IMR-90 (cell line): ENCODE data around the gene SDHB. TPM values are rescaled to one million over a fixed set of nuclear protein-coding genes. Genes with fewer than 3 reads are reported as not detected.

Experiments
- ATAC-seq: fragments of 200-7000 bp; cut with Tn5 transposase; 2 replicates; pipeline ENCODE4 v1.9.1; 2020; ENCODE audit warnings: low read depth, mild to moderate bottlenecking, moderate library complexity
- BruUV-seq: library from RNA; stranded (reverse); fragments of 400-500 nt; replicated peaks from 2 replicates; lab custom pipeline; 2021; lab: Mats Ljungman, UMichigan
- CTCF ChIA-PET: fragments of 300-600 bp; formaldehyde crosslinking; extraction: SDS; loops from one replicate; lab custom pipeline; 2021; ENCODE audit warnings: antibody characterized with exemption; lab: Yijun Ruan, JAX
- POLR2A ChIA-PET: fragments of 300-600 bp; sonication (Branson Sonifier 250); formaldehyde crosslinking; loops from one replicate; lab custom pipeline; 2022; ENCODE audit warnings: antibody characterized with exemption; ENCODE audit not compliant: unreplicated experiment; lab: Charles Lee
- DNase-seq: peaks from one replicate; pipeline ENCODE4 v3.0.0; 2013
- H2AFZ ChIP-seq: replicated peaks from 2 replicates; pipeline ENCODE3; 2013; ENCODE audit warnings: low read length, mild to moderate bottlenecking; ENCODE audit not compliant: poor library complexity
- H2AK5ac ChIP-seq: 2 replicates; pipeline ENCODE4 v1.6.1; 2013; ENCODE audit warnings: low read depth, low read length, inconsistent platforms
- H2AK9ac ChIP-seq: replicated peaks from 2 replicates; pipeline ENCODE3; 2013; ENCODE audit warnings: mild to moderate bottlenecking, low read depth, low read length, moderate library complexity; ENCODE audit not compliant: poor library complexity
- H2BK120ac ChIP-seq: 2 replicates; pipeline ENCODE4 v1.6.1; 2013; ENCODE audit warnings: low read depth, low read length, inconsistent platforms
- H2BK15ac ChIP-seq: 3 replicates; pipeline ENCODE4 v1.6.1; 2013; ENCODE audit warnings: low read depth, low read length, inconsistent platforms
- H2BK20ac ChIP-seq: 2 replicates; pipeline ENCODE4 v1.6.1; 2013; ENCODE audit warnings: low read depth, mild to moderate bottlenecking, inconsistent platforms, low read length, moderate library complexity
- H2BK5ac ChIP-seq: 2 replicates; pipeline ENCODE4 v1.6.1; 2013; ENCODE audit warnings: mild to moderate bottlenecking, low read depth, low read length, inconsistent platforms; ENCODE audit not compliant: poor library complexity, severe bottlenecking
- H3K14ac ChIP-seq: replicated peaks from 2 replicates; pipeline ENCODE4 v1.6.1; 2013; ENCODE audit warnings: low read depth, low read length, inconsistent platforms
- H3K18ac ChIP-seq: 2 replicates; pipeline ENCODE4 v1.6.1; 2013; ENCODE audit warnings: low read depth, low read length, control low read depth
- H3K23ac ChIP-seq: 2 replicates; pipeline ENCODE4 v1.6.1; 2013; ENCODE audit warnings: low read depth, low read length, inconsistent platforms
- H3K27ac ChIP-seq: 2 replicates; pipeline ENCODE4 v1.5.1; 2013; ENCODE audit warnings: mild to moderate bottlenecking, control low read depth, low read length; ENCODE audit not compliant: insufficient read depth
- H3K27me3 ChIP-seq: 2 replicates; pipeline ENCODE4 v1.6.1; 2013; ENCODE audit warnings: low read length; ENCODE audit not compliant: control insufficient read depth, insufficient read depth
- H3K36me3 ChIP-seq: 2 replicates; pipeline ENCODE4 v1.6.1; 2013; ENCODE audit warnings: low read length, mixed read lengths; ENCODE audit not compliant: control insufficient read depth, insufficient read depth
- H3K4ac ChIP-seq: 2 replicates; pipeline ENCODE4 v1.6.1; 2013; ENCODE audit warnings: low read depth, low read length, inconsistent platforms
- H3K4me1 ChIP-seq: 2 replicates; pipeline ENCODE4 v1.6.1; 2013; ENCODE audit warnings: low read length, mixed read lengths; ENCODE audit not compliant: control insufficient read depth, insufficient read depth
- H3K4me2 ChIP-seq: 2 replicates; pipeline ENCODE4 v1.6.1; 2013; ENCODE audit warnings: low read depth, mild to moderate bottlenecking, control low read depth, low read length, moderate library complexity
- H3K4me3 ChIP-seq: 2 replicates; pipeline ENCODE4 v1.5.1; 2013; ENCODE audit warnings: low read depth, mild to moderate bottlenecking, control low read depth, low read length, moderate library complexity; ENCODE audit not compliant: insufficient read depth
- H3K56ac ChIP-seq: 2 replicates; pipeline ENCODE4 v1.6.1; 2013; ENCODE audit warnings: low read length, inconsistent platforms; ENCODE audit not compliant: insufficient read depth; ENCODE audit errors: extremely low read depth
- H3K79me1 ChIP-seq, 2 experiments: 2 replicates each; pipeline ENCODE4 v1.6.1; 2013; ENCODE audit warnings: low read length in 2 of 2, inconsistent platforms in 1 of 2, low read depth in 1 of 2
- H3K9ac ChIP-seq: 2 replicates; pipeline ENCODE4 v1.6.1; 2013; ENCODE audit warnings: low read depth, low read length, control low read depth
- H3K9me1 ChIP-seq: 2 replicates; pipeline ENCODE4 v1.6.1; 2013; ENCODE audit warnings: low read length, inconsistent platforms; ENCODE audit not compliant: insufficient read depth
- H3K9me3 ChIP-seq: 2 replicates; pipeline ENCODE4 v1.6.1; 2013; ENCODE audit warnings: low read length; ENCODE audit not compliant: control insufficient read depth, insufficient read depth
- H4K20me1 ChIP-seq: 2 replicates; pipeline ENCODE4 v1.6.1; 2013; ENCODE audit warnings: low read length, inconsistent platforms; ENCODE audit not compliant: insufficient read depth
- H4K5ac ChIP-seq: 2 replicates; pipeline ENCODE4 v1.6.1; 2013; ENCODE audit warnings: mild to moderate bottlenecking, low read depth, low read length, control low read depth
- H4K8ac ChIP-seq, 2 experiments: 2 replicates each; pipeline ENCODE4 v1.6.1; 2013; ENCODE audit warnings: low read depth in 2 of 2, low read length in 2 of 2, control low read depth in 1 of 2, inconsistent platforms in 1 of 2
- H4K91ac ChIP-seq: 2 replicates; pipeline ENCODE4 v1.6.1; 2013; ENCODE audit warnings: low read depth, low read length, inconsistent platforms; ENCODE audit not compliant: insufficient read depth
- BHLHE40 ChIP-seq: fragments of 150-350 bp; IDR thresholded peaks from 2 replicates; pipeline ENCODE4 v1.6.1; 2016; ENCODE audit warnings: mild to moderate bottlenecking, low read depth, low read length
- CHD1 ChIP-seq: IDR thresholded peaks from 2 replicates; pipeline ENCODE4 v1.6.1; 2012; ENCODE audit warnings: low read depth, low read length, improper control_type of control experiment
- MAFK ChIP-seq: IDR thresholded peaks from 2 replicates; pipeline ENCODE4 v1.6.1; 2012; ENCODE audit warnings: low read depth, low read length, improper control_type of control experiment
- MAZ ChIP-seq: IDR thresholded peaks from 2 replicates; pipeline ENCODE4 v1.6.1; 2012; ENCODE audit warnings: low read depth, mild to moderate bottlenecking, low read length, improper control_type of control experiment, moderate library complexity, borderline replicate concordance
- NFE2L2 ChIP-seq: fragments of 150-350 bp; IDR thresholded peaks from 2 replicates; pipeline ENCODE4 v1.6.1; 2016; ENCODE audit warnings: low read depth, mild to moderate bottlenecking, low read length
- RAD21 ChIP-seq: IDR thresholded peaks from 2 replicates; pipeline ENCODE4 v1.6.1; 2012; ENCODE audit warnings: low read length, improper control_type of control experiment
- RCOR1 ChIP-seq: IDR thresholded peaks from 2 replicates; pipeline ENCODE4 v1.6.1; 2012; ENCODE audit warnings: mild to moderate bottlenecking, low read length, improper control_type of control experiment; ENCODE audit not compliant: insufficient replicate concordance
- SMC3 ChIP-seq: fragments of 150-350 bp; IDR thresholded peaks from 2 replicates; pipeline ENCODE4 v1.6.1; 2016; ENCODE audit warnings: low read depth, mild to moderate bottlenecking, antibody characterized with exemption, low read length, moderate library complexity
- WGBS, 2 experiments: methylation state at CpG; one replicate each; pipeline versions ENCODE4 v1.1.5 to v1.1.7; 2013; ENCODE audit warnings: missing lambda C conversion rate in 2 of 2; ENCODE audit not compliant: insufficient read length in 1 of 2; ENCODE audit errors: extremely low coverage in 2 of 2; 5-methylcytosine and 5-hydroxymethylcytosine counted together
- dilution Hi-C: fragments of 300-500 bp; cut with HindIII; formaldehyde crosslinking; loops from one replicate; pipeline ENCODE4 v1.14.3; 2018; ENCODE audit warnings: low sequenced_read_pairs; ENCODE audit not compliant: unreplicated experiment
- in situ Hi-C: fragments of 300-500 bp; cut with MboI; formaldehyde crosslinking; loops from 3 replicates; pipeline ENCODE4 v1.14.3; 2019; ENCODE audit warnings: low sequenced_read_pairs, inconsistent platforms, mixed read lengths
- intact Hi-C: fragments of 100-400 bp; cut with micrococcal nuclease; formaldehyde crosslinking; loops from 2 replicates; pipeline ENCODE4 v1.10.0; 2022
- polyA plus RNA-seq, 3 experiments: library from polyadenylated mRNA; depleted of rRNA; stranded (reverse); fragments of >200 nt; gene quantifications; 2 replicates each; pipeline ENCODE4 v1.2.3, GENCODE V29; 2012; ENCODE audit warnings: low replicate concordance in 1 of 3
- total RNA-seq: library from RNA; depleted of rRNA; stranded (reverse); fragments of >200 nt; gene quantifications from 2 replicates; pipeline ENCODE4 v1.2.3, GENCODE V29; 2012
- TF ChIP-seq, protein P1 (sequence below): fragments of 150-350 bp; IDR thresholded peaks from 2 replicates; pipeline ENCODE4 v1.6.1; 2017; ENCODE audit warnings: mild to moderate bottlenecking, antibody characterized with exemption, low read length, low read depth
- TF ChIP-seq, protein P2 (sequence below): fragments of 150-350 bp; IDR thresholded peaks from 2 replicates; pipeline ENCODE4 v1.6.1; 2016; ENCODE audit warnings: low read depth, mild to moderate bottlenecking, low read length, moderate library complexity, borderline replicate concordance

SDHB gene
- total and polyA plus RNA-seq, 2 of the 4 experiments (the other 2 are of a cell fraction), result 122 to 206 TPM

DNA sequence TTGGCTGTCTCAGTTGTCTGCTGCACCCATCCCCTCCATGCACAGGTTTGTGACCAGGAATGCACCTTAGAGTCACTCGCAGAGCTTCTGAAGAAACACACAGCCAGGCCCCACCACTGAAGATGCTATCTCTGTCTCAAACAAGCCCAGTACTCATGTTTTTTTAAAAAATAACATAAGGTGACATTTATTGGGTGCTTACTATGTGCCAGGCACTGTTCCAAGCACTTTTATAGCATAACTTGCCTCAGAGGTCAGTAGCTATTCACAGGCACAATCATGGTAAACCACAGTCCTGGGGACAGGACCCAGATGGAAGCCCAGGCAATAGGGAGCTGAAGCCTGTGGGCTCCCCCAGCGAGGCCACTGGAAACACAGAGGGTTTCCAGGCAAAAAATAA, 33.3 kb downstream of the SDHB start:
- Histone ChIP-seq H2BK15ac (no peak overlapping the region), H3K56ac (no peak overlapping the region), H2AFZ (no peak overlapping the region), H3K14ac (no peak overlapping the region), H3K9ac (no peak overlapping the region), H2BK120ac (no peak overlapping the region), H3K4me1 (peaks cover 3% of the 10 kb centered on the region; the same call in 1 of the 2 replicates), H3K9me1 (no peaks in the 10 kb centered on the region), H3K23ac (no peak overlapping the region), H4K5ac (no peak overlapping the region), H3K9me3 (no peaks in the 10 kb centered on the region), H3K18ac (no peak overlapping the region), H4K8ac (no peak overlapping the region), H3K27ac (no peak overlapping the region), H3K27me3 (no peaks in the 10 kb centered on the region), H3K4ac (no peak overlapping the region), H3K79me1 (no peaks in the 10 kb centered on the region), H4K91ac (no peak overlapping the region), H3K4me2 (no peak overlapping the region), H2AK5ac (no peak overlapping the region), H3K36me3 (peaks cover 53% of the 10 kb centered on the region), H2BK5ac (no peak overlapping the region), H4K20me1 (no peaks in the 10 kb centered on the region), H2AK9ac (no peak overlapping the region), H3K4me3 (no peak overlapping the region), H2BK20ac (no peak overlapping the region)
- intact Hi-C loops (no loop called here), dilution Hi-C loops (no loop called here), in situ Hi-C loops (no loop called here)
- BruUV-seq, result no TSS peak
- ATAC-seq, result no peak
- ChIA-PET CTCF (no interaction called here), POLR2A (no interaction called here)
- TF ChIP-seq, protein P1, sequence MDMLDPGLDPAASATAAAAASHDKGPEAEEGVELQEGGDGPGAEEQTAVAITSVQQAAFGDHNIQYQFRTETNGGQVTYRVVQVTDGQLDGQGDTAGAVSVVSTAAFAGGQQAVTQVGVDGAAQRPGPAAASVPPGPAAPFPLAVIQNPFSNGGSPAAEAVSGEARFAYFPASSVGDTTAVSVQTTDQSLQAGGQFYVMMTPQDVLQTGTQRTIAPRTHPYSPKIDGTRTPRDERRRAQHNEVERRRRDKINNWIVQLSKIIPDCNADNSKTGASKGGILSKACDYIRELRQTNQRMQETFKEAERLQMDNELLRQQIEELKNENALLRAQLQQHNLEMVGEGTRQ, result no peak
- TF ChIP-seq RAD21, result no peak
- TF ChIP-seq CHD1, result no peak
- no peak for TF ChIP-seq BHLHE40
- no peak for TF ChIP-seq MAZ
- TF ChIP-seq SMC3, result no peak
- no peak for TF ChIP-seq NFE2L2
- no peak for TF ChIP-seq RCOR1
- no peak for TF ChIP-seq MAFK
- TF ChIP-seq, protein P2, sequence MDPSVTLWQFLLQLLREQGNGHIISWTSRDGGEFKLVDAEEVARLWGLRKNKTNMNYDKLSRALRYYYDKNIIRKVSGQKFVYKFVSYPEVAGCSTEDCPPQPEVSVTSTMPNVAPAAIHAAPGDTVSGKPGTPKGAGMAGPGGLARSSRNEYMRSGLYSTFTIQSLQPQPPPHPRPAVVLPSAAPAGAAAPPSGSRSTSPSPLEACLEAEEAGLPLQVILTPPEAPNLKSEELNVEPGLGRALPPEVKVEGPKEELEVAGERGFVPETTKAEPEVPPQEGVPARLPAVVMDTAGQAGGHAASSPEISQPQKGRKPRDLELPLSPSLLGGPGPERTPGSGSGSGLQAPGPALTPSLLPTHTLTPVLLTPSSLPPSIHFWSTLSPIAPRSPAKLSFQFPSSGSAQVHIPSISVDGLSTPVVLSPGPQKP, result no peak
- no peak for DNase-seq
- WGBS, 2 experiments, result no CpG with 5 or more reads among the region's 2 CpGs
